ENCODE data around the gene LIPI.
"Not testable (repeated sequence)": the region's sequence is repeated elsewhere in the genome, so short reads cannot be mapped to it uniquely, and the experiment has no call there.

LIPI gene

GRCh38 chr21:14116080-14116481, 94.7 kb downstream of the LIPI start:
- no peak for DNase-seq

GRCh38 chr21:14115646-14116045, 95.1 kb downstream of the LIPI start:
- DNase-seq, result no peak

DNA sequence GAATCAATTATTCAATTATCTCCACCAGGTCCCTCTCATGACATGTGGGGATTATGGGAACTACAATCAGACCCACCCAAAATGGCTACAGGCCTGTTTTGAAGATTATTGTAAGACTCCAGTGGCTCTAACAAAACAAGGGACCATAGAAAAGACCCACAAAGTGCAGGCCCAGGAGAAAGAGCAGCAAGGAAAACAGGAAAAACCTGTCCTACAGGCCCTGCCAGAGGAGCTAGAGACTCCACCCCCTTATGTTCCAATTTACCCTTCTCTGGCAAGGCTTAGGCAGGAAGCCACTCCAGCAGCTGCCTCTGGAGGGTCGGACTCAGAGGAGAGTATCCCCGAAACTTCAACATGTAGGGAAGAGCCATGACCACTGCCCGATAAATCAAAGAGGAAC, 96.5 kb downstream of the LIPI start:
- no peak for DNase-seq

DNA sequence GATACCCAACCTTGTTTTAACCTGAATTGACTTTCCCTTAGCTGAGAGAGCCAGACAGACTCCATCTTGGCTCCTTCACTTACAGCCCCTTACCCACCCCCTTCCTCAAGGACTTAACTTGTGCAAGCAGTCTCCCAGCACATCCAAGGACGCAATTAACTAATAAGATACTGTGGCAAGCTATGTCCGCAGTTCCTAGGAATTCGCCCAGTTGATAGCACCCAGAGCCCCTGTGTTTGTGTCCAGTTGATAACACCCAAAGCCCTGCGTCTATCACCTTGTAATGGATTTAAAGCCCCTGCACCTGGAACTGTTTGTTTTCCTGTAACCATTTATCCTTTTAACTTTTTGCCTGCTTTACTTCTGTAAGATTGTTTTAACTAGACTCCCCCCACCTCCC, 106.2 kb downstream of the LIPI start:
- DNase-seq, result not testable (repeated sequence)

- no peak for DNase-seq
Measured at GRCh38 chr21:14099570-14099969, 111.2 kb downstream of the LIPI start.

DNA sequence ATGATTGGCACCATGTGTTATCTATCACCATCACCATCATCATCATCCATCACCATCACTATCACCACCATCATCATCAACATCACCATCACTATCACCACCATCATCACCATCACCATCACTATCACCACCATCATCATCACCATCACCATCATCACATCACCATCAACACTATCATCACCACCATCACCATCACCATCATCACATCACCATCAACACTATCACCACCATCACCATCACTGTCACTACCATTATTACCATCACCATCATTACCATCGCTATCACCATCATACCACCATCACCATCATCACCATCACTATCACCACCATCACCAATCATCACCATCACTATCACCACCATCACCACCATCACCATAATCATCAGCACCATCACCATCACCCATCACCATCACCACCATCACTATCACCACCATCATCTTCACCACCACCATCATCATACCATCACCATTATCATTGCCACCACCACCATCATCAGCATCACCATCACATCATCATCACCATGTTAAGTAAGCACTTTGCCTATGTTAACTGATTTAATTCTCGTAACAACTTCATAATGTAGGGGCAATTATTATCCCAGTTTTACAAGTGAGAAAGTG, 112.8 kb downstream of the LIPI start:
- no peak for DNase-seq

GRCh38 chr21:14096577-14096976, 114.2 kb downstream of the LIPI start:
- DNase-seq, result no peak

DNA sequence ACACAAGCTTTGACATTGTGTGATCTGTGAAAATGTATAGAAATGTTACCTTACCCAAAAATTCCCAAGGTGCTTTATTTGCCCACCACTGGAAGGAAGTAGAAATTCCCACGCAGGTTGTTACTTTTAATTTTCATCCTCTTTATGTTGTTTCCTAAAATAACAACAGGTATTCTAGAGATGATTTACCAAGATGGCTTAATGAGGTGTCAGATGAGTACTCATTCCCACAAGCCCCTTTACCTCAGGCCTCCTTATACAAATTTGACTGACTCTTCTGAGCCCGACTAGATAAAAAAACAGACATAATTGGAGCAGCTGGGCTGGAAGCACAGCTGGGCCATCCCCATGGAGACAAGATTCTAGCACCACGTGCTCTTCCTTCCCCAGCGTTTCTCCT, 114.6 kb downstream of the LIPI start:
- DNase-seq, result no peak

DNA sequence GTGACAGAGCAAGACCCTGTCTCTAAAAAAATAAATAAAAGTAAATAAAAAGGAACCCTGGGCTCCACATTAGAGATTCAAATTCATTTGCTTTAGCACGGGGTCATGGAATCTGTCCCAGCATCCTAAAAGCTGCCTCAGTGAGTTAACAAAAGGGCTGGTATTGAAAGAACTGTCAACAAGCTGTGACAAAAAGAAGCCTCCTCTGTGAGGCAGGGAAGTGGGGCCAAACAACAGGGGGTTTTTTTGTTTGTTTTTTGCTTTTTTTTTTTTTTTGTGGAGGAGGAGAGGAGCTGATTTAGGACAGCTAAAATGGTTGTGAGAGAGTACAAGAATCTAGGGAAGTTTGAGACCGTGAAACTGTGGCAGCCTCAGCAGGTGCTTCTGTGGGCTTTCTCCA, 115.7 kb downstream of the LIPI start:
- no peak for DNase-seq

DNA sequence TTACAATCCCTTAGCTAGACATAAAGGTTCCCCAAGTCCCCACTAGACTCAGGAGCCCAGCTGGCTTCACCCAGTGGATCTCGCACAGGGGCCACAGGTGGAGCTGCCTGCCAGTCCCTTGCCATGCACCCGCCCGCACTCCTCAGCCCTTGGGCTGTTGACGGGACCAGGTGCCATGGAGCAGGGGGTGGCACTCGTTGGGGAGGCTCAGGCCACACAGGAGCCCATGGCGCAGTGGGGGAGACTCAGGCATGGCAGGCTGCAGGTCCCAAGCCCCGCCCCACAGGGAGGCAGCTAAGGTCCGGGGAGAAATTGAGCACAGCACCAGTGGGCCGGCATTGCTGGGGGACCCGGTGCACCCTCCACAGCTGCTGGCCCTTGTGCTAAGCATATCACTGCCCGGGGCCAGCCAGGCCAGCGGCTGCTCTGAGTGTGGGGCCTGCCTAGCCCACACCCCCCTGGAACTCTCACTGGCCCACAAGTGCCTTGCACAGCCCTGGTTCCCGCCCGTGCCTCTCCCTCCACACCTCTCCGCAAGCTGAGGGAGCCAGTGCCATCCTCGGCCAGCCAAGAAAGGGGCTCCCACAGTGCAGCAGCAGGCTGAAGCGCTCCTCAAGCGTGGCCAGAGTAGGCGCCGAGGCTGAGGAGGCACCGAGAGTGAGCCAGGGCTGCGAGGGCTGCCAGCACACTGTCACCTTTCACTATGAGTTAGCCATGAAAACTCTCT, 117.8 kb downstream of the LIPI start:
- no peak for DNase-seq

GRCh38 chr21:14090184-14090583, 120.6 kb downstream of the LIPI start:
- DNase-seq, result peak; percentile 9

DNA sequence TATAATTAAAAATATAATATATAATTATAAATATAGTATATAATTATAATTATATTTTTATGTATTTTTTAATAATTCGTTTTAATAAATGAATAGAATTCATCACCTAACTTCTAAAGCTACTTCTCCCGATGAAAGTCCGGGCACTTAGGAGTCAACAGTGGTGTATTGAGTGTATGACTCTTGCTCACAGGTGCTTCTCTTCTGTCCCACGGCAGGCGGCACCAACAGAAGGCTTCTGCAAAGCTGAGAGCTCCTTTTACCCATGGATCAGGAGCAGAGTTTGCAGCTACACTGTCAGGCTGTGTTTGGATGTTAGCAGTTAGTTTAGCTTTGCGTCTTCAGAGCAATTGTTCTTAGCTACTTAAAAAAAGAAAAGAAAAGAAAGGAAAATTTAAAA, 122.4 kb downstream of the LIPI start:
- DNase-seq, result no peak

- DNase-seq, result no peak
Measured at GRCh38 chr21:14086553-14086952, 124.2 kb downstream of the LIPI start.

DNA sequence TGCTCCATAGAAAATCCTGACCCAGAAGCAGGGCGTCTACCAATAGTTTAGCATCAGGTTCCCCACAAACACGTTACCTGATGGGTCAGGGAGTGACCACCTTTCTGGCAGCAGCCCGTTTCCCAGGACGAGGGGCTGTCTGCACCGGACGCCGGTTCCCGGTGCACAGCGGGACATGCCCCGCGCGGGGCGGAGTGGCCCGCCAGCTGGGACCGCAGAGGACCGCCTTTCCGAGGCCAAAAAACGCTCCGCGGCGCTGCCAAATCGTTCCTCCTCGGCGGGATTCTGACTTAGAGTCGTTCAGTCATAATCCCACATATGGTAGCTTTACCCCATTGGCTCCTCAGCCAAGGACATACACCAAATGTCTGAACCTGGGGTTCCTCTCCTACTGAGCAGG, 126.1 kb downstream of the LIPI start:
- DNase-seq, result no peak

GRCh38 chr21:14084068-14084501, 126.7 kb downstream of the LIPI start:
- DNase-seq, result no peak

DNA sequence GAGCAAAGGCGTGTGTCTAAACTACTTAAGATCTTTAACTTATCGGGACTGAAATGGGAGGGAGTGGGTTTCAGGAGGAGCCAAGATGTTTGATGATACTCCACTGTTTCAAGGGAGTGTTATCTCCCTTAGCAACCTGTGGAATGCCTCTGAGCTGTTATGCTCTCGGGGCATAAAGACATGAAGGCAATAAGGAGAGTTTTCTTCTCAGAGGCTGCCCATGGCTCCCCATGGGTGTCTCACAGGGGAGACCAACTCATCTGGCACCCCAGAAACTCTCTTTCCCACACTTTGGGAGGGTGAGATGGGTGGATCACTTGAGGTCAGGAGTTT, 130.0 kb downstream of the LIPI start:
- no peak for DNase-seq

GRCh38 chr21:14080040-14080763, 130.6 kb downstream of the LIPI start:
- DNase-seq, result no peak

DNA sequence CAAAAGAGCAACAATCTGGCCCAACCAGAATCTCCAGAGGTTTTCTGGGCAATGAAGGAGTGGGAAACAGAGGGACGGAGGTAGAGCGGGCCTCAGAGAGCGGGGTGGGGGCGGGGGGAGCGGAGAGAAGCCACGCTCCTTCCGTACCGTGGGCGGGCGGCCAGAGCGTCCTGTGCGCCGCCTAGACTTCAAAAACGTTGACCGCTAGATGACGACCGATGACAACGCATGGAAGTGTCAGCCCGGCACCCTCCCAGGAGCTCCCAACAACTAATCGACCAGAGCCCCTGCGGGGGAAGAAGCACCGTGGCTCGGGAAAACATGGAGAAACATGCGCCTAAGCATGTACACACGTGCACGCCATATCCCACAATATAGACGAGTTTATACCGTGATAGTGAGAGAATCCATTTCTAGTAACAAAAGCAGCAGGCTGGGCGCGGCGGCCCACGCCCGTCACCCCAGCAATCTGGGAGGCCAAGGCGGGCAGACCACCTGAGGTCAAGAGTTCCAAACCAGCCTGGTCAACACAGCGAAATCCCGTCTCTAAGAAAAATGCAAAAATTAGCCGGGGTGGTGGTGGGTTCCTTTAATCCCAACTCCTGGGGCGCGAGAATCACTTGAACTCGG, 131.9 kb downstream of the LIPI start:
- DNase-seq, result no peak

GRCh38 chr21:14076143-14076806, 134.5 kb downstream of the LIPI start:
- DNase-seq, result no peak

- no peak for DNase-seq
Measured at GRCh38 chr21:14075346-14076142, 135.2 kb downstream of the LIPI start.

- no peak for DNase-seq
Measured at GRCh38 chr21:14074177-14074576, 136.6 kb downstream of the LIPI start.

DNA sequence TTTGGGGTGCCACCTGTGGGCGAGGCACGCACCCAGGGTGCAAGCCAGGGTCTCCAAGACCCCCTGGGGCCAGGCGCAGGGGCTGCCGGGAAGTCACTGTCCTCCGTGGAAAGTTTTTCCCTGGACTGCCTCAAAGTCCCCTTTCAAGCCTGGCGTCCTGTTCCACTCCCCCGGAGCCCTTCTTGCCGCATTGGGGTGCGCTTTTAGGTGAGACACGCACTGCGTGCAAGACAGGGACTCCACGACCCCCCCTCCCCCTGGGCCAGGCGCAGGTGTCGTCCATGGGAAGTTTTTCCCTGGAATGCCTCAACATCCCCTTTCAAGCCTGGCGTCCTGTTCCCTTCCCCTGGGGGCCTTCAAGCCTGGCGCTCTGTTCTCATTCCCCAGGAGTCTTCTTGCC, 137.1 kb downstream of the LIPI start:
- DNase-seq, result no peak

All from fibroblast of skin of back (primary cell).